Activated CD4-positive, alpha-beta T cell treated with anti-CD3 and anti-CD28 coated beads for 24 hours (primary cell): ENCODE results near the gene ANKRD17.

Experiments used
- DNase-seq, 2 donors: peaks; one replicate each; pipeline ENCODE4 v3.0.0-alpha.2; 2020; ENCODE audit warnings: low read depth in 2 of 2

Gene ANKRD17

DNA sequence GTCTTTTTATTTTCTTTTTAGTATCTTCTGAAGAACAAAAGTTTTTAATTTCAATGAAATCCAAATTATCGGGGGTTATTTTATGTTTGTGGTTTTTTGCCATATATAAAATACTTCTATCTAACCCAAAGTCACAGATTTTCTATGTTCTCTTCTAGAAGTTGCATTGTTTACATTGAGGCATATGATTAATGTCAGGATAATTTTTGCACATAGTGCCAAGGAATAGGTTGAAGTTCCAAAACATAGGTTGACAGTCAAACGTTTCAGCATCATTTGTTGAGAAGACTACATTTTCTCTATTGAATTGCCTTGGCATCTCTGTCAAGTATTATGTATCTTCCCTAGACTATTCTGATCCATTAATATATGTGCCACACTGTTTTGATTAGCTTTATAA, 64.5 kb downstream of the ANKRD17 start:
- DNase-seq: no peak

DNA sequence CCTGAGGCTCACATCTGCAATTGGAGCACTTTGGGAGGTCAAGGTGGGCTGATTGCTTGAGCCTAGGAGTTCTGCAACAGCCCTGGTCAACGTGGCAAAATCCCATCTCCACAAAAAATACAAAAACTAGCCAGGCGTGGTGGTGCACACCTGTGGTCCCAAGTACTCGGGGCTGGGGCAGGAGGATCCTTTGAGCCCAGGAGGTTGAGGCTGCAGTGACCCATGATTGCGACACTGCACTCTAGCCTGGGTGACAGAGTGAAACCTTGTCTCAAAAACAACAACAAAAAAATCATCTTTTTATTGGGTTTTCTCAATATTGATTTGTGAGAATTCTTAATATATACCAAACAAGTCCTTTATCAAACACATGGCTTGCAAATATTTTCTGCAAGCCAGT, 64.9 kb downstream of the ANKRD17 start:
- DNase-seq: no peak

DNA sequence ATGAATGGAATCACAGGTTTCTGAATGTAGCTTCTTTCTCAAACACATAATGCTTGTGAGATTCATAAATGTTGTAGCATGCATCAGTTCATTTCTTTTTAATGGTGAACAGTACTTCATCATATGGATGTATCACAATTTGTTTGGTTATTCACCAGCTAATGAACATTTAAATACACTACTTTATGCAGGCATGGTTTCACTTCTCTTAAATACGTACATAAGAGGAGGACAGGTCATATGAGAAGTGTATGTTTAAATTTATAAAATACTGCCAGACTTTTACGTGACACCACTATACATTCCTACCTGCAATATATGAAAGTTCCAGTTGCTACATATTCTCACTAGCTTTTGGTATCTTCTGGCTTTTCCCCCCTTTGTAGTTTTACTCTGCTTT, 65.4 kb downstream of the ANKRD17 start:
- no peak for DNase-seq

DNA sequence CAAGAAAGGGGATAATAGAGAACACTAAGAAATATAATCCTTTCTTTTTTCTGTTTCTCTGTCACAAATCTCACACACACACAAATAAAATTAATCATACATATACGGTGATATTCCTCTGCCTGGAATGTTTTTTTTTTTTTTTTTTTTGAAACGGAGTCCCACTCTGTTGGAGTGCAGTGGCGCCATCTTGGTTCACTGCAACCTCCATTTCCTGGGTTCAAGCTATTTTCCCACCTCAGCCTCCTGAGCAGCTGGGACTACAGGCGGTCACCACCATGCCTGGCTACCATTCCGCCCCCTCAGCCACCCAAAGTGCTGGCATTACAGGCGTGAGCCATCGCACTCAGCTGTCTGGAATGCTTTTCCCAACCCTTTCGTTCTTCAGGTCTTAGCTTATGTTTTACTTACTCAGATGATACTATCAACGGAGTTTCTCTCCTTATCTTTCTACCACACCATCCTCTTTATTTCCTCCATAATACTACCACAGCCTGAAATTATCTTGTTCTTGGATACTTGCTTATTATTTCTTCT, 69.3 kb downstream of the ANKRD17 start:
- no peak for DNase-seq

DNA sequence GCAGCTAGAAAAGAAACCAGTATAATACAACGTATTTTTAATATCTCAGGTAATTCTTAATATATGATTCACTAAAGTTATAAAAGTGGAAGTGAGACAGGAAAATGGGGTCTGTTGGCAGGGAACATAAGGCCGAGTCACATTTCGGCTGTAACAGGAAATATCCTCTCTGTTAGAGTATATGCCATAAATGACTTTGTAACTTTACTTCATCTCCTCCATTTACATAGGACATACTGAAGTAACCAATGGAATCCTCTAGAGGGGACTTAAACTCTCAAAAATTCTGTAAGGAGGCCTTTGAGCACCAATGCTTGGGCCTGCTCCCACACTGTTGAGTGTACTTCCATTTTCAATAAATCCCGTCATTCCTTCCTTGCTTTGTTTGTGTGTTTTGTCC, 71.3 kb downstream of the ANKRD17 start:
- DNase-seq: no peak

DNA sequence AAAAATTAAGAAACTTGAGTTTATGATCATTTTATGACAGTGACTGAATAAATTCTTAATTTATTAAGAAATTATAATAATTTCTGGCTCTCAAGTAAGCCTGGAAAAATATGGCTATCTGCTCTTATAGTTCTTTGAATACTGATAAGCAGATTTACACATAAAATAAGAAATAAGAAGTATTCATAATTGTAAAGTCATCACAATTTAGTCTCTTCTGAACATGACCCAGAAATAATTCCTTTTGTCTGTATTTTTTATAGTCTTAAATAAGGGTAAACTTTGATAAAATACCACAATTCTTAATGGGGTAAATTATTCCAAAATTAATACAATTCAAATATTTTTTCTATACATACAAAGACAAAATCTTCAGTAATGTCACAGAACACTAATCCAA, 72.7 kb downstream of the ANKRD17 start:
- DNase-seq: no peak

DNA sequence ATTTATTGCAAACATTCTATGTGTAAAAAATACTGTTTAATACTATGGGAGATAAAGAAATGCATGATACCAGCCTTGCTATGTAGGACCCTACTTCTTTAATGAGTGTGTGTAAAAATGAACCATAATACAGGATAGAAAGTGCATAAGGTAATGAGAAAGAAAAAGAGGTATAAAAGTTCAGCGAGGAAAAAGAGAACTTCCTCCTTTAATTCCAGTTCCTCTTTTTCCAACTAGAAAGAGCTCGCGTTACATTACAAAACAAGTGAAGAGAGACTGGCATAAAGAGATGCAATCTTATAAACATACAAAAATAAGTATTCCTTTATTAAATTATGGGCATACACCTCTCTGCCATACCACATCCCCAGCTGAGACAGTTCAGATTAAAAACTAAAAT, 77.4 kb downstream of the ANKRD17 start:
- no peak for DNase-seq

DNA sequence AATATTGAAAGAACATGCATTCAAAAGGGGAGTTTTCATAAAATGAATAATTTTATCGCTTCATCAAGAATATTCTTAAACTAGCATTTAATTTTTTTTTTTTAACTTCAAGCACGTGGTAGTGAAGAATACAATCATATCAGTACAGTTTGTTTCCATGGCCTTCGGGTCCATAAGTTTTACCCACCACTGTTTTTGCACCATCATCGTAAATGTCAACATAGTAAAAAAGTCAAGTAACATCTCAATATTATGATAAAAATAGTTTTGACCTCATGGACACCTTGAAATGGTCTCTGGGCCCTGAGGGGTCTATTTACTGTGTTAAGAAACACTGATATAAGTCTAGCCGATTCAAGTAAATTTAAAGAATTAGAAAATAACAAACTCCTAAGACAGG, 80.2 kb downstream of the ANKRD17 start:
- no peak for DNase-seq

DNA sequence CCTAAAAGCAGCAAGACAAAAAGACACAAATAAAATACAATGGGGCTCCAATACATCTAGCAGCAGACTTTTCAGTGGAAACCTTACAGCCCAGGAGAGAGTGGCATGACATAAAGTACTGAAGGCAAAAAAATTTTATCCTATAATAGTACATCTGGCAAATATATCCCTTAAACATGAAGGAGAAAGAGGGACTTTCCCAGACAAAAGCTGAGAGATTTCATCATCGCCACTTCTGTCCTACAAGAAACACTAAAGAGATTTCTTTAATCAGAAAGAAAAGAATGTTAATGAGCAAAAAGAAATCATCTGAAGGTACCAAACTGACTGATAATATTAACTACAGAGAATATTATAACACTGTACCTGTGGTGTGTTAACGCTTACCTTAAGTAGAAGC, 86.4 kb downstream of the ANKRD17 start:
- no peak for DNase-seq

DNA sequence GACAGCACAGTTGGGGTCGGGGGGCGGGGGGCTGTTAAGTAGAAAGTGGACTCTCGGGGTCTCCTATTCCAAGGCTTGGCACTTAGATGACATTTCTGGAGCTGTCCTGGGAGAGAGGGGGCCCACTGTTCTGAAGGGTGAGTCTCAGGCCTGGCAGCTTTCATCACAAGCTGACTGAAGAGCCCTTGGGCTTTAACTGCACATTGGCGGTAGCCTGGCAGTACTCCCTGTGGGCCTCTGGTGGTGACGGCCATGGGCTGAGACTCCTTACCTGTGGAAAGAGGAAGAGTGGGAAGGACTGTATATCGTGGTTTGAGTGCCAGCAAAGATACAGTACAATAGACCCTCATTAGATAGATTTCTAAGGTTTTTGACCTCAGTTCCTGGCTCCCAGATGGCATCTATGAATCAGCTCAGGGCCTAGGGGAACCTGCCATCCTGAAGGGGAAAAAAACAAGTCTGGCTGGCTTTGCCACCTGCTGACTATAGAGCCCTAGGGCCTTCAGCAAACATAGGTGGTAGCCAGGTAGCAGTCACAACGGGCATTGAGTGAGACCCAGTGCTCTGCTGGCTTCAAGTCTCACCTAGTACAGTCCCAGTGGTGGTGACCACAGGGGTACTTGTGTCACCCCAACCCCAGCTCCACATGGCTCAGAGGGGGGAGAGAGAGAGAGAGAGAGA, 87.9 kb downstream of the ANKRD17 start:
- DNase-seq: no peak

DNA sequence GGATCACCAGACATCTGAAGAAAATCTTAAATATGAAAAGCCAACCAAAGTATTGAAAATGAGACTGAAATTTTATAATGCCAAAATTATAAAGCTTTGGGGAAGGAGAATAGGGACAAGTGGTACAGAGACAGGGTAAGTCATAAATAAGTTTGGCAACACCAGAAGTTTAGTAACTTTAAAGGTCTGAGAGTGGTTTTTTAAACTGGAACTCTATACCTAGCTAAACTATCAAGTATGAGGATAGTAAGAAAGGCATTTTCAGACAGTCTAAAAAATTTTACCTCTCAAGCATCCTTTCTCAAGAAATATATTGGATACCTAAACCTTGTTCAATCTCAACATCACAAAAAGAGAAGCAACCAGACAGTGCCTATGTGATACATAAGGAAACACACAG, 92.4 kb downstream of the ANKRD17 start:
- no peak for DNase-seq

DNA sequence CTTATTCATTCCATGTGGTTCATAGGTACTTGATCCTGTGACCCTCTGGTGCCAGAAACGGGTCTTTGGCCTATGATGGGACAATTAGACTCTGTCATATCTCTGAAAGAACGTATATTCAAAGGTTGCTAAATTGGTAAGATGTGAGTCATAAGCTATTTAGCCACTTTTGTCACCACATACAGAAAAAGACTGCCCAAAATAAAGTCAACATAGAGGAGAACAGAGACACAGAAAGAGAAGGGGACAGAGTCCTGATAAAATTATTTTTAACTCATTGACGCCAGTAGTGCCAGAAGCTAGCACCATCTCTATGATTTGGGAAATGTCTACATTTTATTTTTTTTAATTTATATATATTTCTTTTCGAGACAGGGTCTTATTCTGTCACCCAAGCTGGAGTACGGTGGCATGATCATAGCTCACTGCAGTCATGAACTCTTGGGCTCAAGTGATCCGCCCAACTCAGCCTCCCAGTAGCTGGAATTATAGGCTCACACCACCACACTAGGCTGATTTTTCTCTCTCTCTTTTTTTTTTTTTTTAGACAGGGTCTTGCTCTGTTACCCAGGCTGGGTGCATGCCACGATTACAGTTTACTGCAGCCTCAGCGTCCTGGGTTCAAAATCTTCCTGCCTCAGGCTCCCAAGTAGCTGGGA, 96.9 kb downstream of the ANKRD17 start:
- DNase-seq: no peak

DNA sequence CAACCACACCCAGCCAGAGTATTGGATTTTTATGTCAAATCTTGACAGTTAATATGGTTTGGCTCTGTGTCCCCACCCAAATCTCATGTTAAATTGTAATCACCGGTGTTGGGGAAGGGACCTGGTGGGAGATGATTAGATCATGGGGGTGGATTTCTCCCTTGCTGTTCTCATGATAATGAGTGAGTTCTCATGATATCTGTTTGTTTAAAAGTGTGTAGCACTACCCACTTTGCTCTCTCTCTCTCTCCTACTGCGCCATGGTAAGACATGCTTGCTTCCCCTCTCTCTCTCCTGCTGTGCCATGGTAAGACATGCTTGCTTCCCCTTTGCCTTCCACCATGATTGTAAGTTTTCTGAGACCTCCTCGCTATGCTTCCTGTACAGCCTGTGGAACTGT, 102.2 kb downstream of the ANKRD17 start:
- DNase-seq: no peak

DNA sequence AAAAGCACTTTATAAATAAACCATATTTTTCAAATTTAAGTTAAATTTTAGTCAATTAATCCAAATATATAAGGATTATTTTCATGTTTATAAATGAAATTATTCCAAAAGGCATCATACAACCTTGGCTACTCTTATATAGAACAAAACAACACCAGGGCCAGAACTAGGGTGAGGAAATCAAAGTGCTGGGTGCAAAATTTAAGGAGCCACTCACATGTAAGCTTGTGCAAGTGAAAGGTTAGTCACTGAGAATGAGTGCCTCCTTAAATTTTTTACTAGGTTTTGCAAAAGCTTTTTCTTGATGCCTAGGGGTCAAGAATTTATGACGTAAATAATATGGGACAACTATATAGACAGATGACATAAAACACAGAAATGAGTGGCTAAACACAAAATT, 105.7 kb downstream of the ANKRD17 start:
- DNase-seq: no peak

DNA sequence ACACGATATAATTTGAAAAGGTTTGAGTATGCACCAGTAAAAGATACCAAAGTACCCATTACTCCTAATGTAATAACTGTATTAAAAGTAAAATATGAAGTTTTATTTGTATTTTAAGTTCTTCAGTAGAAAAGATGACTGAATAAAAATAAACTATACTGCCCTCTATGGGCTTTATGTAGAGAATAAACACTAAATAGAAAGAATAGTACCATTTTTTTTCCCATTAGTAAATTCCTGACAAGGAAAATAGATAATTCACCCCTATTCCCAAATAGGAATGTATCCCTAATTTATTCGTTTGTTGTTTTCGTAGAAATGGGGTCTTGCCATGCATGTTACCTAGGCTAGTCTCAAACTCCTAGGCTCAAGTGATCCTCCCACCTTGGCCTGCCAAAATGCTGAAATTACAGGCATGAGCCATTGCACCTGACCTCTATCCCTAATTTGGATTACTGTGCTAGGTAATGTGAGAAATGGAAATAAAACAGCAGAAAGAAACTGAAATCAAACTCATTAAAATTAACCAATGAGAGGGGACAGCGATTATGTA, 115.5 kb downstream of the ANKRD17 start:
- DNase-seq: no peak

DNA sequence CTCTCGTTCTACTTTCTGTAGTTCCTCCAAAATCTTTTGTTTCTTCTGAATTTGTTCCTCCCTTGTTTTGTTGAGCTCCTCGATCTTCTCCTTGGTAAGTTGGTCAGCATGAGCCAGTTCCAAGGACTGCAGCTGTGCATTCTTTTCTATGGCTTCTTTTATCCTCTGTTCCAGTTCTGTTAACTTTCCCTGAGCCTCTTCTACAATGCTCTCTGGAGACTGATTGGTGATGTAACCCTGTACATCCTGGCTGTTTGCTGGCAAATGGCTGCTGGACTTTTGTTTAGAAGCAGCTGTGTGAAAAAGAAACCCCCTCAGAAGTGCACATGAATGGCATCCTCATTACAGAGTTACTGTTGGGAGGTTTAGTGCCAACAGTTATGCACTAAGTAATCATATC, 118.6 kb downstream of the ANKRD17 start:
- no peak for DNase-seq

DNA sequence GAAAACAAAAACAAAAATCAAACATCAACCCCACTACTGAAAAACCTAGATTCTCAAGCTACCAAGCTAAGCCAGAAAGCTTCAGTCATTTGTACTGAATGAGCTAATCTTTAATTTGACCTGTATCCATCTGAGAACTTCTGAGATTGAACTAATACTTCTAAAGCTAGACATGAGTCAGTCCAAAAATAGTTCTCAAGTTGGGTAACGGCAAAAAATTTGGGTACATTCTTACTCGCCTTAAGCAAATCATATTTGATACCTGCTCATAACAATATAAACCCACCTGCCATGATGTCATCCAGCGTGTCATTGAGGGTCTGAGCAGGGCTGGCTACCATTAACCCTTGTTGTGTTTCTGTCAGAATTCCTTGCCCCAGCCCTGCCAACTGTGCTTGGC, 119.4 kb downstream of the ANKRD17 start:
- no peak for DNase-seq

DNA sequence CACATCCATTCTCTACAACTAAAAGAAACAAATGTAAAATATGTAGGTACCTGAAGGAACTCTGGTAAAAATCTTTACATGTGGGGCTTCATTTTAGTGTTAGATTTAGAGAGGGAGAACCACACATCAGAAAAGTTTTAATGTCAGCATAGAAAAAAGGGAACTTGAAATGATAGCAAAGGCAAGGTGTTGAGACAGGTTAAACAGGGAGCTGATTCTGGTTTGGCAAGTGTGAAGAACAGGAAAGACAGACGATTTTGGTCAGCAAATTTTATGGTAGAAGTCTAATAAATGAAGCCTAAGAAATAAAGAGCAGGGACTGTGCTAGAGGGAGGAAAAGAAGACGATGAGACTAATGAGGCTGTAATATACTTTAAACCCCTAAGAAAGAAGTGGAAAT, 121.5 kb downstream of the ANKRD17 start:
- no peak for DNase-seq

DNA sequence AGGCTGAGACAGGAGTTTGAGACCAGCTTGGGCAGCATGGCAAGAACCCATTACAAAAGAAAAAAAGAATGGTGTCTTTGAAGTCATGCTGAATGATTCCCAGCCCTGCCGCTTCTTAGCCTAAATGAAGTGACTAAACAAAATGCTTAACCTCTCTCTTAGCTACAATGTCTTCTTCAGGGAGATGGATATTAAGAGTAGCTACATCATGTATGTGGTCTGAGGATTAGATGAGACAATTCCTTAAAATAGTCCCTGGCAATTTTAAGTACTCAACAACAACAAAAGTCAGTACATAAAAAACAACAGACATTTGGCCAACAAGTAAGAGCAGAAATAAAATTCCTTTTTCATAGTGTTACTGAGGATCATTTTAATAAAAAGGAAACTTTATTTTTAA, 124.8 kb downstream of the ANKRD17 start:
- DNase-seq: no peak

DNA sequence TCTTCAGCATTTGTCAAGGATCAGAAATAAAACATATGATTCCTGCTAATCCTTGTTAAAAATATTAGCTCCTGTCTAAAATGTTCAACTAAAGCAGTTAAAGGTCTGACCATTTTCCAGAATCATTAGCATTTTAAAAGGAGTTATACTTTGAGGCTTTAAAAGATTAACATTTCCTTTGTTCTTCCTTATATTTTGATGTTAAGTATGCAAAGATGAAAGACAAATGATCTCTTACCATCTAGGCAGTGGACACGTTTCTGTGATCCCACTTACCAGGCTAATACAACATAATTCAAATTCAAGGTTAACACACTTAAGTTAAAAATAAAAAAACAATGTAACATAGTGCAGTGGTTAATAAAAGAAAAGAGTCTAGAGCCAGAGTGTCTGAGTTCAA, 127.3 kb downstream of the ANKRD17 start:
- DNase-seq: no peak

DNA sequence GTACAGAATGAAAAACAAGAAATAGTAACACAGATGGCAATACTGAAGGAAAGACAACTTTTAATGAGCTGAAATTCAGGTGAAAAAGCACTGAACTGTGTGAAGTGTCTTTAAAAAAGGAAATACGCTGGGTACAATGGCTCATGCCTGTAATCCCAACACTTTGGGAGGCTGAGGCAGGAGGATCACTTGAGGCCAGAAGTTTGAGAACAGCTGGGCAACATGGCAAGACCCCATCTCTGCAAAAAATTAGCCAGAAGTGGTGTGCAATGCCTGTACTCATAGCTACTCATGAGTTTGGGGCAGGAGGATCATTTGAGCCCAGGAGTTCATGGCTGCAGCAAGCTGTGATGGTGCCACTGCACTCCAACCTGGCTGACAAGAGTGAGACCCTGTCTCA, 129.3 kb downstream of the ANKRD17 start:
- DNase-seq: no peak

DNA sequence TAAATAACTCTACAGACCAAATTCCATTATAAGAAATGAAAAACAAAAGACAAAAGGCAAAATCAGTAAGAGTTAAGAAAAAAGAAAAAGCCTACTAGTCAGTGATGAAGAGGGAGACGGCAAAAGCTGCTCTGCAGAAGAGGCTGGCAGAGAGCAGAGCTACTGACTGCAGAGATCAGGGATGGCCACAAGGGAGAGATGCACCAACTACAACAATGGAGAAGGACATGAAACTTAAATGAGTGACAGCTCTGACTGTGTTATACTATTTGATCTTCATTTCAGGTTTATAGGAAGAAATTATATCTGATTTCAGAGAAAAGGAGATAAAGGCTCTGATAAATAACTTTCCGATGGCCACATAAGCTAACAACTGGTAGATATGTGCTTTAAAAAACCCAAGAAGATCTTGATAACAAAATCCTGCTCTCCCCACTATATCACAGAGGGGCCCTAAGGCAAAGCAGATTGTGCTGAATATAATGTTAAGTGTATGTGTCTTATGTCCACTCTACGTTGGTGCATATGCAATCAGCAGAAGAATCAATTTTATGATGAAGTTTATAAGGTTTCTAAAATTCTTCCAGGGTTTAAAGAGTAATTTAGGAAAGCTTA, 130.7 kb downstream of the ANKRD17 start:
- DNase-seq: no peak

DNA sequence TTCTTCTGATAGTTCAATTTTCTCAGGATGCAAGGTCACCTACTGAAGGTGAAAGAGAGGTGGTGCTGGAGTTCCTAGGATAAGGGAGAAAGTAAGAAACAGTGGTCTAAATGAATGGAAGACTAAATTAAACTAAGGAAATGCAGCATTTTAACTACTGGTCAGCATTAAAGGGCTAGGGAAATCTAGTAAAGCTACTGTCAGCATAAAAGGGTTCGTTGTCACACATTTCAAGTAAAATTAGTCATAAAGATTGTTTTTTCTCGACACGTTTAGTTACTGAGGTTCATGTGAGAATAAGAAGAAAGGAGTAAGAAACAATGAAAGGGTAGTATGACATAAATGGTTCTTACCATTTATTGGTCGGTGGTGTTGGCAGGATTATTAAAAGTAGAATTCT, 149.1 kb downstream of the ANKRD17 start:
- DNase-seq: no peak
